ENCODE results near the gene FCRL6. TPM values are rescaled to one million over a fixed set of nuclear protein-coding genes. Genes with fewer than 3 reads are reported as not detected.

FCRL6 gene
- total and polyA plus RNA-seq, 5 donors from 2014 or later, result 0.08 to 0.25 TPM; not detected in 3

DNA sequence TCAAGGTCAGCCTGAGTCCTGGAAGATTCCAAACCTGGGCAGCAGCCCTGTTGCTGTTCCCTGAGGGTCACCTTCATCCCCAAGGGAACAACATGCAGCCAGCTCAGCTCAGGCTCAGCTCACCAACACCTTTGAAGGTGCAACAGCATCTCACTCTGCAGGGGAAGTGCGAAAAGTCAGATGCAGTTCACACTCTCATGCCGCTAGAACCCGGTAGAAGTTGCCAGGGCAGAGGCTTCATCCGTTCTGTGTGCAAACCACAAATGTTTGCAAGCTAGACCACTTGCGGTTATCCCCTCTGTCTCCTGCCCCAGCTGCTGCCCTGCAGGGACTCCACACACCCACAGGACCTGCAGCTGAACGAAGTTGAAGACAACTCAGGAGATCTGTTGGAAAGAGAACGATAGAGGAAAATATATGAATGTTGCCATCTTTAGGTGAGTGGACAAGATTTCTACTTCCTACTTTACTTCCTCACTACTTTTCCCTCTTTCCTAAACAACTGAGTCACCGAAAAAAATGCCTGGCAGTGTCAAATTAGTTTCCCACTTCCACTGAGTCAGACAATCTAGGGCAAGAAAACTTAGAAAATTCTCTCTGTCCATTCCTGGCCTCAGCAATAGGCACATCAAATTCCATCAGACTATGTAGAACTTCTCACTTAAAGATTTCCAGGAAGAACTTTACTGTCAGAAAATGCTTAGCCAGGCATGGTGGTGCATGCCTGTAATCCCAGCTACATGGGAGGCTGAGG, 1.8 kb upstream of the FCRL6 start:
- H3K27ac Mint-ChIP-seq, result no peak overlapping the region
- peak in 1 of 3 donors; percentile 14 for DNase-seq
- H3K27ac ChIP-seq (ENCODE audit: insufficient read depth, low read length, poor library complexity, severe bottlenecking), result no peak overlapping the region
- H3K4me1 ChIP-seq (ENCODE audit: control insufficient read depth, insufficient read depth, low read length, poor library complexity, severe bottlenecking), result no peaks in the 10 kb centered on the region
- no peak overlapping the region for H3K4me3 ChIP-seq (ENCODE audit: low read depth, low read length)
- ATAC-seq (ENCODE audit: low read depth in 2 of 2), result no peak
- no peaks in the 10 kb centered on the region for H3K9me3 ChIP-seq (ENCODE audit: control insufficient read depth in 2 of 2, low read length in 2 of 2)
- peak overlapping the region in 1 of 4 donors; percentile 12 for H3K4me3 Mint-ChIP-seq
- peaks cover 0 to 7% (median 3%) of the 10 kb centered on the region in 4 donors for H3K4me1 Mint-ChIP-seq
- H3K27me3 Mint-ChIP-seq, result peaks cover 44% of the 10 kb centered on the region
- H3K36me3 ChIP-seq (ENCODE audit: control insufficient read depth, insufficient read depth, low read length), result no peaks in the 10 kb centered on the region
- no peaks in the 10 kb centered on the region for H3K36me3 Mint-ChIP-seq
- H3K27me3 ChIP-seq (ENCODE audit: control insufficient read depth, insufficient read depth, low read length), result peaks cover 38% of the 10 kb centered on the region
- H3K9me3 Mint-ChIP-seq, result no peaks in the 10 kb centered on the region

GRCh38 chr1:159803956-159804689, 2.0 kb downstream of the FCRL6 start:
- peaks cover 0 to 5% (median 0%) of the 10 kb centered on the region in 7 donors for H3K9me3 Mint-ChIP-seq
- H3K9me3 ChIP-seq (ENCODE audit: control insufficient read depth in 2 of 2, low read length in 2 of 2), result no peaks in the 10 kb centered on the region
- H3K36me3 Mint-ChIP-seq, result no peaks in the 10 kb centered on the region
- no peak overlapping the region for H3K27ac Mint-ChIP-seq
- no peaks in the 10 kb centered on the region for H3K4me1 ChIP-seq (ENCODE audit: control insufficient read depth, insufficient read depth, low read length, poor library complexity, severe bottlenecking)
- peaks cover 46% of the 10 kb centered on the region for H3K27me3 Mint-ChIP-seq
- H3K4me3 ChIP-seq (ENCODE audit: low read depth, low read length), result no peak overlapping the region
- peaks cover 24% of the 10 kb centered on the region for H3K27me3 ChIP-seq (ENCODE audit: control insufficient read depth, insufficient read depth, low read length)
- no peaks in the 10 kb centered on the region for H3K36me3 ChIP-seq (ENCODE audit: control insufficient read depth, insufficient read depth, low read length)
- no peak overlapping the region for H3K27ac ChIP-seq (ENCODE audit: insufficient read depth, low read length, poor library complexity, severe bottlenecking)
- DNase-seq (no peak), ATAC-seq (ENCODE audit: low read depth in 2 of 2) (no peak)
- peaks cover 0 to 7% (median 5%) of the 10 kb centered on the region in 4 donors for H3K4me1 Mint-ChIP-seq
- H3K4me3 Mint-ChIP-seq, result peak overlapping the region in 1 of 4 donors; percentile 12

DNA sequence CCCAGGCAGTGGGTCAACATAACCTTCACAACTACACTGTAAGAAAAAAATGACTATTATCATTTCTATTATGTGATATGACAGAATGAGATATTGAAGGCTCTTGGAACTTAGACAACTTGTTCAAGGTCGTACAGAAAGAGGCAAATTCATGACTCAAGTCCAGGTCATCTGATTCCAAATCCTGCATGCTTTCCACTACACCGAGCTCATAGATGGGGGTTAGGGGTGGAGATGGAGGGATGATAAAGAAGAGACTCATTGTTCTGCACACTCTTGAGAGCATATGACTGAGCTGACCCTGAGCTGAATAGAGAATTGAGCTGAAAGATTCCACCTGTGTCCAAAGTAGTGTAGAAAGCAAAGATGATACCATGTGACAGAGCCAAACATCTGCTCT, 2.8 kb downstream of the FCRL6 start:
- DNase-seq (no peak), ATAC-seq (ENCODE audit: low read depth in 2 of 2) (no peak)
- Histone ChIP-seq H3K27me3 (ENCODE audit: control insufficient read depth, insufficient read depth, low read length) (peaks cover 19% of the 10 kb centered on the region), H3K27ac (ENCODE audit: insufficient read depth, low read length, poor library complexity, severe bottlenecking) (no peak overlapping the region), H3K4me1 (ENCODE audit: control insufficient read depth, insufficient read depth, low read length, poor library complexity, severe bottlenecking) (no peaks in the 10 kb centered on the region), H3K4me3 (ENCODE audit: low read depth, low read length) (no peak overlapping the region), H3K36me3 (ENCODE audit: control insufficient read depth, insufficient read depth, low read length) (no peaks in the 10 kb centered on the region), H3K9me3 (ENCODE audit: control insufficient read depth in 2 of 2, low read length in 2 of 2) (no peaks in the 10 kb centered on the region)
- no peak overlapping the region for H3K4me3 Mint-ChIP-seq
- H3K27ac Mint-ChIP-seq, result no peak overlapping the region
- peaks cover 44% of the 10 kb centered on the region for H3K27me3 Mint-ChIP-seq
- peaks cover 0 to 7% (median 4%) of the 10 kb centered on the region in 4 donors for H3K4me1 Mint-ChIP-seq
- H3K9me3 Mint-ChIP-seq, result peaks cover 0 to 5% (median 0%) of the 10 kb centered on the region in 7 donors
- H3K36me3 Mint-ChIP-seq, result no peaks in the 10 kb centered on the region

GRCh38 chr1:159815926-159816325, 13.8 kb downstream of the FCRL6 start:
- no peak for DNase-seq
- H3K27me3 ChIP-seq (ENCODE audit: control insufficient read depth, insufficient read depth, low read length), result peaks cover 3% of the 10 kb centered on the region
- Mint-ChIP-seq H3K27me3 (peaks cover 28% of the 10 kb centered on the region), H3K27ac (no peak overlapping the region), H3K9me3 (no peaks in the 10 kb centered on the region), H3K4me1 (no peaks in the 10 kb centered on the region), H3K36me3 (no peaks in the 10 kb centered on the region), H3K4me3 (no peak overlapping the region)
- no peak overlapping the region for H3K27ac ChIP-seq (ENCODE audit: insufficient read depth, low read length, poor library complexity, severe bottlenecking)
- H3K9me3 ChIP-seq (ENCODE audit: control insufficient read depth in 2 of 2, low read length in 2 of 2), result no peaks in the 10 kb centered on the region
- H3K36me3 ChIP-seq (ENCODE audit: control insufficient read depth, insufficient read depth, low read length), result no peaks in the 10 kb centered on the region
- ATAC-seq (ENCODE audit: low read depth in 2 of 2), result no peak
- no peak overlapping the region for H3K4me3 ChIP-seq (ENCODE audit: low read depth, low read length)
- H3K4me1 ChIP-seq (ENCODE audit: control insufficient read depth, insufficient read depth, low read length, poor library complexity, severe bottlenecking), result no peaks in the 10 kb centered on the region

DNA sequence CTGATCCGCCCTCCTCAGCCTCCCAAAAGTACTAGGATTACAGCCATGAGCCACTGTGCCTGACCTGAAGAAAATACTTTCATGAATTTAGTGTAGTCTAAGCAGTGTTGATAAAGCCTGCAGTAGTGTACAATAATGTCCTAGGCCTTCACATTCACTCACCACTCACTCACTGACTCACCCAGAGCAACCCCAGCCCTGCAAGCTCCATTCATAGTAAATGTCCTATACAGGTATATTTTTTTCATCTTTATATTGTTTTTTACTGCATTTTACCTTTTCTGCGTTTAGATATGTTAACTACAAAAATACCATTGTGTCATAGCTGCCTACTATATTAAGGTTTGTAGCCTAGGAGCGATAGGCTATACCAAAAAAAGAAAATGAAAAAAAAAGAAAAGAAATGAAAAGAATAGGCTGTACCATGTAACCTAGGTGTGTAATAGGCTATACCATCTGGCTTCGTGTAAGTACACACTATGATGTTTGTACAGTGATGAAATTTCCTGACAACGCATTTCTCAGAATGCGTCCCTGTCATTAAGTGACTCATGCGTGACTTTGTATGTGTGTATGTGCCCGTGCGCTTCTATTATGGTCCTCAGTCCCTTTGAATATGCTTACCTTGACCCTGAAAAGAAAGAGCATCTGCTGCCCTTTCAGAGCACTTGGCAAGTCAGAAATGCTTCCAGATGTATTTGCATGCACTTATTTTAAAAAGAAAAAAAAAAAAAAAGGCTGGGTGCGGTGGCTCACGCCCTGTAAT, 15.3 kb downstream of the FCRL6 start:
- Mint-ChIP-seq H3K9me3 (no peaks in the 10 kb centered on the region), H3K4me3 (no peak overlapping the region)

DNA sequence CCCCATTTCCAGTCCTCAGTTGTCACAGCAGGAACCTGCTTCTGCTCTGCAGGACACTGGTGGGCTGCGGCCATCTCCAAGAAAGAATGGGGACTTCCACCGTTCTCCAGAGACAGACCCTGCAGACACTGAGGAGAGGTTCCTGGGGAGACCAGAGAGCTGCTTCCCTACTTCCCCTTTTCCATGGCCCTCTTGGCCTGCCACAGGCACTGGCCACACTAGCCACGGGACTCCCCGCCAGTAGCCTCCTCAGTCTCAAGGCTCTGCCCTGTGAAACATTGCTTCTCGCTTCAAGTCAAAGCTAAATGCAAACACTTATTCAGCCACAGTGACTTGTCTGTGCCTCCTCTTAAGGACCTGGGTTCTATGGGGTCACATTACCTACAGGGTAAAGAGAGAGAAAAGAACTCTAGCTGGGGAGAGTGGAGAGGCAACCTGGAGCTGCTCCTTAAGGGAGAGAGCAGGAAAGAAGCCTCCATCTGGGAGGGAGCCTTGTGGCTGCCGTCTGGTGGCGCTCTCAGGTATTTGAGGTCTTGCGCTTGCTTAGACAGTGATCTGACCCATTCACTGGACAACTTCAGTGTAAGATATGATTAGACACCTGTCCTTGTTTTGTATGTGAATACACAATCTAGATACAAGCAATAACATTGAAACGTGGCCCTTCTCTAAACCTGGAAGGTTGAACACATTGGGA, 19.2 kb downstream of the FCRL6 start:
- peaks cover 6% of the 10 kb centered on the region for H3K4me1 ChIP-seq (ENCODE audit: control insufficient read depth, insufficient read depth, low read length, poor library complexity, severe bottlenecking)
- H3K9me3 ChIP-seq (ENCODE audit: control insufficient read depth in 2 of 2, low read length in 2 of 2), result no peaks in the 10 kb centered on the region
- H3K4me3 ChIP-seq (ENCODE audit: low read depth, low read length), result no peak overlapping the region
- ATAC-seq (ENCODE audit: low read depth in 2 of 2) (no peak), DNase-seq (no peak)
- H3K9me3 Mint-ChIP-seq, result no peaks in the 10 kb centered on the region
- no peak overlapping the region for H3K27ac Mint-ChIP-seq
- no peaks in the 10 kb centered on the region for H3K27me3 ChIP-seq (ENCODE audit: control insufficient read depth, insufficient read depth, low read length)
- no peak overlapping the region for H3K27ac ChIP-seq (ENCODE audit: insufficient read depth, low read length, poor library complexity, severe bottlenecking)
- peaks cover 0 to 11% (median 6%) of the 10 kb centered on the region in 4 donors for H3K4me1 Mint-ChIP-seq
- H3K27me3 Mint-ChIP-seq, result peaks cover 13% of the 10 kb centered on the region
- H3K36me3 ChIP-seq (ENCODE audit: control insufficient read depth, insufficient read depth, low read length), result no peaks in the 10 kb centered on the region
- H3K4me3 Mint-ChIP-seq, result no peak overlapping the region
- no peaks in the 10 kb centered on the region for H3K36me3 Mint-ChIP-seq

More for the DNA sequence above, 15.3 kb downstream of the FCRL6 start:
- no peaks in the 10 kb centered on the region for H3K4me1 ChIP-seq (ENCODE audit: control insufficient read depth, insufficient read depth, low read length, poor library complexity, severe bottlenecking)
- peaks cover 3% of the 10 kb centered on the region for H3K27me3 ChIP-seq (ENCODE audit: control insufficient read depth, insufficient read depth, low read length)
- Mint-ChIP-seq H3K27ac (no peak overlapping the region), H3K36me3 (no peaks in the 10 kb centered on the region), H3K4me1 (no peaks in the 10 kb centered on the region), H3K27me3 (peaks cover 21% of the 10 kb centered on the region)
- no peaks in the 10 kb centered on the region for H3K9me3 ChIP-seq (ENCODE audit: control insufficient read depth in 2 of 2, low read length in 2 of 2)
- no peak for DNase-seq
- no peak overlapping the region for H3K27ac ChIP-seq (ENCODE audit: insufficient read depth, low read length, poor library complexity, severe bottlenecking)
- H3K36me3 ChIP-seq (ENCODE audit: control insufficient read depth, insufficient read depth, low read length), result no peaks in the 10 kb centered on the region
- no peak for ATAC-seq (ENCODE audit: low read depth in 2 of 2)
- no peak overlapping the region for H3K4me3 ChIP-seq (ENCODE audit: low read depth, low read length)

DNA sequence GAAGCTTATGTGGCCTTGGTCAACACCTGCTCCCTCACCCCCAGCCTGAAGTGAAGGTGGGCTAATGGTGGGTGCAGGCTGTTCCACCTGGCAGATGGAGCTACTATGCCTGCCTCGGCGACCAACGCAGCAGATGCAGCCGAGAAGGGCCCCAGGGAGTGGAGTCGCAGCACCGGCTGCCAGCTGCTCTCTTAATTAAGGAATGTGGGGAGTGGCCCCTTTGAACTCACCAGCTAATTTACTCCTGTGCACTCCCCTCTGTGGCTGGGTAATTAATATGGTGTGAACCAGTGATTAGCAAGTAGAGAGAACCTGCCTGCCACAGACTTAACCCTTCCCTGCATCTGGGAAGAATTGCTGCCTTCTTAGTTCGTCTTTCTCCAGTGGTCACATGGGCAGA, 21.2 kb downstream of the FCRL6 start:
- no peak overlapping the region for H3K4me3 ChIP-seq (ENCODE audit: low read depth, low read length)
- H3K4me1 ChIP-seq (ENCODE audit: control insufficient read depth, insufficient read depth, low read length, poor library complexity, severe bottlenecking), result peaks cover 19% of the 10 kb centered on the region
- Mint-ChIP-seq H3K4me1 (peaks cover 0 to 31% (median 19%) of the 10 kb centered on the region in 4 donors), H3K4me3 (no peak overlapping the region), H3K36me3 (no peaks in the 10 kb centered on the region), H3K27ac (no peak overlapping the region), H3K9me3 (no peaks in the 10 kb centered on the region), H3K27me3 (peaks cover 7% of the 10 kb centered on the region)
- DNase-seq (no peak), ATAC-seq (ENCODE audit: low read depth in 2 of 2) (no peak)
- H3K9me3 ChIP-seq (ENCODE audit: control insufficient read depth in 2 of 2, low read length in 2 of 2), result no peaks in the 10 kb centered on the region
- H3K36me3 ChIP-seq (ENCODE audit: control insufficient read depth, insufficient read depth, low read length), result no peaks in the 10 kb centered on the region
- H3K27ac ChIP-seq (ENCODE audit: insufficient read depth, low read length, poor library complexity, severe bottlenecking), result no peak overlapping the region
- H3K27me3 ChIP-seq (ENCODE audit: control insufficient read depth, insufficient read depth, low read length), result no peaks in the 10 kb centered on the region
